ENCODE data around the gene TNN.

TNN gene

GRCh38 chr1:175195798-175196197 lies 128.2 kb downstream of the TNN start:
- DNase-seq (ENCODE audit: low spot score): peak; percentile 34
- TF ChIP-seq CTCF (IDR thresholded peaks at IDR 0.05; ENCODE audit: borderline replicate concordance, control extremely low read depth, extremely low read depth, insufficient read depth, missing control alignments): no peak
- in situ Hi-C loops (cut with MboI; ENCODE audit: low sequenced_read_pairs, unreplicated experiment): no loop called here

GRCh38 chr1:175197531-175197930 lies 129.9 kb downstream of the TNN start:
- in situ Hi-C loops (cut with MboI; ENCODE audit: low sequenced_read_pairs, unreplicated experiment): no loop called here
- TF ChIP-seq CTCF (IDR thresholded peaks at IDR 0.05; ENCODE audit: borderline replicate concordance, control extremely low read depth, extremely low read depth, insufficient read depth, missing control alignments): no peak
- DNase-seq (ENCODE audit: low spot score): no peak
